Activated CD8-positive, alpha-beta memory T cell treated with anti-CD3 and anti-CD28 coated beads for 1 hour (primary cell): ENCODE data around the gene MCRS1.
"Not testable (repeated sequence)": the region's sequence is repeated elsewhere in the genome, so short reads cannot be mapped to it uniquely, and the experiment has no call there.

Source experiments
- DNase-seq, 2 donors: peaks; one replicate each; pipeline ENCODE4 v3.0.0-alpha.2; 2020; ENCODE audit warnings: low read depth in 1 of 2; ENCODE audit errors: extremely low read depth in 1 of 2

MCRS1 gene, protein sequence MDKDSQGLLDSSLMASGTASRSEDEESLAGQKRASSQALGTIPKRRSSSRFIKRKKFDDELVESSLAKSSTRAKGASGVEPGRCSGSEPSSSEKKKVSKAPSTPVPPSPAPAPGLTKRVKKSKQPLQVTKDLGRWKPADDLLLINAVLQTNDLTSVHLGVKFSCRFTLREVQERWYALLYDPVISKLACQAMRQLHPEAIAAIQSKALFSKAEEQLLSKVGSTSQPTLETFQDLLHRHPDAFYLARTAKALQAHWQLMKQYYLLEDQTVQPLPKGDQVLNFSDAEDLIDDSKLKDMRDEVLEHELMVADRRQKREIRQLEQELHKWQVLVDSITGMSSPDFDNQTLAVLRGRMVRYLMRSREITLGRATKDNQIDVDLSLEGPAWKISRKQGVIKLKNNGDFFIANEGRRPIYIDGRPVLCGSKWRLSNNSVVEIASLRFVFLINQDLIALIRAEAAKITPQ

DNA sequence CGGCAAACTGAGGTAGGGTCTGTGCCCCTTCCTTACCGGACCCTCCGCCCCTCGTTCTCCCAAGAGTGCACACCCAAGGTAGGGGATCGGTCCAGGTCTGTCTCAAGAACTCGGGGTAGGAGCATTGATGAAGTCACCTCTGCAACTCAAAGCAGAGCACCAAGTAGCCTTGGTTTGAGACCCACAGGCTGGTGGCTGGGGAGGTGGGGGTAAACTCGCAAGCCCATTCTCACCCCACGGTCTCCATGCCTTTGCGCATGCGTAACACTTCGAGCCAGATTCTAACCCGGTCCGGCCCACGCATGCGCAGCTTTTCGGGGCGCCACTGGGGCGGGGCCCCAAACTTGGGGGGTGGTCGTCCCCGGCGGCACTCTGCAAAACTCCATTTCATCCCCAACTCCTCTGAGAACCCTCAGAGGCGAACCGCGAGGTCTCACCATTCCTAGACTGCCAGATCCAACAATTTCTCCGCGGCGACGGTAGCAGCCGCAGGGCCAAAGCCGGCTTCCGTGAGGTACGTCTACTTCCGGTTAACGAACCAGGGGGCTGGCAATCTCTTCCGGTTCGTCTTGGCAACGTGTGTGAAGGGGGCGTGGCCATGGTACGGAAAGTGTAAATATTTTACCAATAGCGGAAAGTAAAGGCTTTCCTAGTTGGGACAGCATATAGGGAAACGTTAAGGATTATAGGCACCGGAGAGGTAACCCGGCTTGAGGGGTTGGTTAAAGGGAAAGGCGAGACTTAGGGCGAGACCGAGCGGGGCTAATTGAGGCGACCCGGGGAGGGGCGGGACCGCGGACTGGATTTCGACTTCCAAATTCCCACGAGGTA, at the start of gene MCRS1:
TSS of gene MCRS1 (minus strand) at position 532 of the 831 bp plus-strand sequence. CDS start 1,411 bp downstream, outside the sequence.
- peak; percentile 75 to 82 for DNase-seq

DNA sequence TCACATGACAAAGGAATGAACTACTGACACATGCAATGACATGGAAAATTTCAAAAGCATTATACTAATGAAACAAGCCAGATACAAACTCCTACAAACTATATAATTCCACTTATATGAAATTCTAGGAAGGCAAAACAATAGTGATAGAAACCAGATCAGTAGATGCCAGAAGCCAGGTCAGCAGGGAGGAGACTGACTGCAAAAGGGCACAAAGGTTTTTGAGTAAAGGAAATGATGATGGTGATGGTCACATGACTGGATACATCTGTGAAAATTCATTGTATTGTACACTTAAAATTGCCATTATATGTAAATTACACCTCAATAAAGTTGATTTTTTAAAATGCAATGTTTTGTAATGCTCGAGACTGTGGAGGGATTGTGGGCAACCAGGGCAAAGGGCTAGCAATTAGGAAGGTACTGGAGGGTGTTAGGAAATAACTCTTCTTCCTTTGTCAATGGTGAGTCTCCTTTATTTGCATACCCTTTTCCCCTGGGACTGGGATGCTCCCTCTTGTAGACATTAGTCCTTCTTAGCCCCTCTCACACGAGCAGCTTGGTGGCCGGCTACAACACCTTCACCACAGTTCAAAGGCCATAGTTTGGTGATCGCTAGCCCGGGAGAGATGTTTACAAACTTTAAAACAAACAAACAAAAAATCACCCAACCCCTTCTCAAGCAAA, 48.7 kb upstream of the MCRS1 start:
- DNase-seq: no peak

DNA sequence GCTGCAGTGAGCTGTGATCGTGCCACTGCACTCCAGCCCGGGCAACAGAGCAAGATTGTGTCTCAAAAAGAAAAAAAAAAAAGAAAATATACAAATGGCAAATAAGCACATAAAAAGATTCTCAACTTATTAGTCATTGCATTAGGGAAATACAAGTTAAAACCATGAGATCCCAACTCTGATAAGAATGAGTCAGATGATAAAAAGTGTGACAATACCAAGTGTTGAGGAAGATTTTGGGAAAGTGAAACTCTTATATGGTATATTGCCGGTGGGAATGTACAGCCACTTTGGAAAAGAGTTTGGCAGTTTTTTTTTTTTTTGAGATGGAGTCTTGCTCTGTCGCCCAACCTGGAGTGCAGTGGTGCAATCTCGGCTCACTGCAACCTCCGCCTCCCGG, 47.8 kb upstream of the MCRS1 start:
- DNase-seq: no peak

DNA sequence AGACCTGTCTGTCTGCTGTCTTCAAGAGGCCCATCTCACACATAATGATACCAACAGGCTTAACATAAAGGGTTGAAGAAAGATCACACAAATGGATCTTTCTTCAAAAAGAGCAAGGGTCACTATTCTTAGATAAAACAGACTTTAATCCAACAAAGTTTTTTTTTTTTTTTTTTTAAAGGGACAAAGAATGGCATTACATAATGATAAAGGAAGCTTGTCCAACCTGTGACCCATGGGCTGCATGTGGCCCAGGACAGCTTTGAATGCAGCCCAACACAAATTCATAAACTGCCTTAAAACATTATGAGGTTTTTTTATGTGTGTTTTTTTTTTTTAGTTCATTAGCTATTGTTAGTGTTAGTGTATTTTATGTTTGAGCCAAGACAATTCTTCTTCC, 44.3 kb upstream of the MCRS1 start:
- no peak for DNase-seq

DNA sequence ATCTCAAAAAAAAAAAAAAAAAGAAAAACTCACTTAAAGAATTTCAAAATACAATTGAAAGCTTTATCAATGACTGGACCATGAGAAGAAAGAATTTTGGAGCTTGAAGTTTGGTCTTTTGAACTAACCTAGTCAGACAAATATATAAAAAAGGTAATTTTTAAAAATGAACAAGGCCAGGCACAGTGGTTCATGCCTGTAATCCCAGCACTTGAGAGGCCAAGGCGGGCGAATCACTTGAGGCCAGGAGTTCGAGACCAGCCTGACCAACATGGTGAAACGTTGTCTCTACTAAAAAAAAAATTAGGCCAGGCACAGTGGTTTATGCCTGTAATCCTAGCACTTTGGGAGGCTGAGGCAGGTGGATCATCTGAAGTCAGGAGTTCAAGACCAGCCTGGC, 42.8 kb upstream of the MCRS1 start:
- DNase-seq: not testable (repeated sequence)

DNA sequence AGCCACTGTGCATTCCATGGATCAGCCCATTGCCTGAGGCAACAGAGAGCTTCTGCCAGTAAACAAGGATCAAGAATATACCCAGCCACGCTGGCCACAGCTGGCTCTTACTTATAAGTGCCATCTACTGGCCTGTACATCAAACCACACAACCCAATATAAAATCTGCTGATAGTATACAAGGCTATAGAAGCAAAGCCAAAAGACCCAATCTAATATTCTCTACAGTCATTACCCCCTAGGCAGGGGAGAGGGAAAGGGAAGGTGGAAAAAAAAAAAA, 41.9 kb upstream of the MCRS1 start:
- no peak for DNase-seq

DNA sequence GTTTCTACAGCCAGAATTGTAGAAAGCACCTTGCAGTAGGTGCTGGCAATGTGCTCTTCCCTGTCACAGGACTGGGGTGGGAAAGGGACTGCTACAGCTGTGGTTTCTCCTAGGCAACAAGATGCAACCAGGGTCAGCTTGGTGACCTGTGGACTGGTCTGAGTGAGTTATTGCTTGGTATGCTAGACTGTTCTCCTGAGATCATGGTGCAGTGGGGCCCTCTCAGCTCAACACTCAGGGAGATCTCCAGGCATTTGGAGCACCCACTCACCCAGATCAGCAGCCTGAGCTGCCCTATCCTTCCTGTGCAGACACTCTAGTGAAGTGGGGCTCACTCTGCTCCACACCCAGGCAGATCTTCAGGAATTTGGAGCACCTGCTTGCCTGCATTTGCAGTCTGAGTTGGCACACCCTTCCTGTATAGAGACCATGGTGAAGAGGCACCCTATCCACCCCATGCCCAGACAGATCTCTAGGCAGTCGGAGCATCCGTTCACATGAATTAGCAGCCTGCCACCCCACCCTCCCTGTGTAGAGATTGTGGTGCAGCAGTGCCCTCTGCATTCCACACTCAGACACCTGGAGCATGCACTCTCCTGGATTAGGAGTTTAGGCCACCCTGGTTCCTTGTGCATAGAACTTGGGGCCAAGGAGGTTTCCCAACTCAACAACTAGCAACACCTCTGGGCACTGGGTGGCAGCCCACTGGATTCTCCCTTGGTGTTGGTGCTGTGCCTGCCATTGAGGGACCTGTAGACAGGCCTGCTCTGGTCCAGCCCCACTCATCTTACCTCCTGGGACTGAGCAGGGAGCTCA, 41.3 kb upstream of the MCRS1 start:
- DNase-seq: no peak

DNA sequence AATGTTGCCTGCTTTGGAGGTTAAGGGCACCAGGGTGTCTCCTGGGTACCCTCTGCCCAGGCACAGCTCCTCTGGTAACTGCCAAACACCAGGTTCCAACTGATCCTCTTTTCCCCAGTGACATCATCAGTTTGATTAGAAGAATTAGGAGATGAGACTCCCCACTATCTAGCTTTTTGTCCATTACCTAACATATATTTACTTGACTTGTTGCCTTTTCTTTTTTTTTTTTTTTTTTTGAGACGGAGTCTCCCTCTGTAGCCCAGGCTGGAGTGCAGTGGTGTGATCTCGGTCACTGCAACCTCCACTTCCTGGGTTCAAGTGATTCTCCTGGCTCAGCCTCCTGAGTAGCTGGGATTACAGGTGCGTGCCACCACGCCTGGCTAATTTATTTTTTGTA, 37.6 kb upstream of the MCRS1 start, which contains the start of gene FAM186B:
TSS of gene FAM186B (minus strand) at position 101 of the 400 bp plus-strand sequence. CDS start 162 bp downstream, outside the sequence.
- not testable (repeated sequence) for DNase-seq

DNA sequence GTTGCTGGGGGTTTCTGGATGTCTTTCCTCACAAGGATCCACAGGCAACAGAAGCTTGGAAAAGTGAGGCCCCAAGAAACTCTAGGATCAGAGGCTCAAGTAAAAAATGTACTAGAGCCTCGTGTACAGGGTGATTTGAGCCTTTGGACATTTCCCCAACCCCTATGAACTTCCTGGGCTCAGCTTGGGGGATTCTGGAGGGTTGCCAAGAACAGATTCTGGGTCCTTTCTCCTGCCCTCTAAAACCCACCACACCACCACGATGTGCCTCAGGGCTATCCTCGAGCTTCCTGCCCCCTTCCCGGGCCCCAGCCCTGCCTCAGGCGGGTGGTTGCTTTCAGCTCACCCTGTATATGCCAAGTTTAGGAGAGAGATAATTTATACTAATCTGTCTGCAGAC, 36.9 kb upstream of the MCRS1 start:
- DNase-seq: no peak

DNA sequence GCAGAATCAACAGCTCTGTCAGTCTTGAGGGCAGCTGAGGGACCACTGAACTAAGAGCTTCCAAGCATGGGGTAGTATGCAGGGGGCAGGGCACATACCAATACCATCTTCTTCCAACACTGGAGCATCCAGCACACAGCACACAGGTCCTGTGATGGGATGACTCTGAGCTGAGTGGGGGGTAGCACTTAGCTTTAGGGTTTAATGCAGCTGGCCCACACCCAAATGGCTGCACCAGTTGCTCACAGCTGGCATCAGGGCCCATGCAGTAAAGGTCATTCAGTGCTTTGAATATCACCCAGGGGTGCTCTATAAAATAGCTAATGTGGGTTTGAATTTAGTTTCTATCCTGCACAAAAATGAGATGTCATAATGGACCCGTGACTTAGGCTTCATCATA, 35.8 kb upstream of the MCRS1 start:
- DNase-seq: no peak

DNA sequence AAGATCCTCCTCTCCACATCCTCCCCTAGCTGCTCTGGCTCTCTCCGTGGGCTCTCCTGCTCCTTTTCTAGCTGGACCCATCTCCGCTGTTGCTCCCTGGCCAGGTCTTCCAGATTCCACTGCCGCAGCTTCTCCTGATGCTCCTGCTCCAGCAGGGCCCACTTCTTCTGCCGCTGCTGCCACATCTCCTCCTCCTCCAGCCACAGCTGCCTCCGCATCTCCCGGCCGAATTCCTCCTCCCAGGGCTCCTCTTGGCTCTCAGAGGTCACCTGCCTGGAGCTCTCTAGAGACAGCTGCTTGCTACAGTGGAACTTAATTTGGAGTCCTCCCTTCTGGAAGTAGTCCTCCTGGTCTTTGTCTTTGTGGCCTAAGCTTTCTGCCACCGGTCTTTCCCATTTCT, 32.0 kb upstream of the MCRS1 start:
- no peak for DNase-seq

DNA sequence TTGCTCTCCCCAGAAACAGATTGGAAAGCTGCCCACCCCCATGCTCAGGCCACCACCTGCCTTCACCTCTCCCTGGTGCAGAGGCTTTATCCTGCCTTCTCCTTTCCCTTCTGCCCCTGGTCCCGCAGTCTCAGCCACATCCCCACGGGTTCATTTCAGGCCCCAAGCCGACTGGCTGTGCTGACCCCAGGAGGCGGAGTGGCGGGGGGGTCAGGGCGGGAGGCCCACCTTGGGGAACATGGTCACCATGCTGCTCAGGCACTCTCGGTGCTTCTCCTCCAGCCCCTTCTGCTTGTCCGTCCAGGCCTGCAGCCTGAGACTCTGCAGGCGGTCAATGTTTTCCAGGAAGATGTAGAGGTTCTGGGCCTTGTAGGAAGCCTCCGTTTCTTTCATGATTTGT, 30.6 kb upstream of the MCRS1 start:
- DNase-seq: no peak

DNA sequence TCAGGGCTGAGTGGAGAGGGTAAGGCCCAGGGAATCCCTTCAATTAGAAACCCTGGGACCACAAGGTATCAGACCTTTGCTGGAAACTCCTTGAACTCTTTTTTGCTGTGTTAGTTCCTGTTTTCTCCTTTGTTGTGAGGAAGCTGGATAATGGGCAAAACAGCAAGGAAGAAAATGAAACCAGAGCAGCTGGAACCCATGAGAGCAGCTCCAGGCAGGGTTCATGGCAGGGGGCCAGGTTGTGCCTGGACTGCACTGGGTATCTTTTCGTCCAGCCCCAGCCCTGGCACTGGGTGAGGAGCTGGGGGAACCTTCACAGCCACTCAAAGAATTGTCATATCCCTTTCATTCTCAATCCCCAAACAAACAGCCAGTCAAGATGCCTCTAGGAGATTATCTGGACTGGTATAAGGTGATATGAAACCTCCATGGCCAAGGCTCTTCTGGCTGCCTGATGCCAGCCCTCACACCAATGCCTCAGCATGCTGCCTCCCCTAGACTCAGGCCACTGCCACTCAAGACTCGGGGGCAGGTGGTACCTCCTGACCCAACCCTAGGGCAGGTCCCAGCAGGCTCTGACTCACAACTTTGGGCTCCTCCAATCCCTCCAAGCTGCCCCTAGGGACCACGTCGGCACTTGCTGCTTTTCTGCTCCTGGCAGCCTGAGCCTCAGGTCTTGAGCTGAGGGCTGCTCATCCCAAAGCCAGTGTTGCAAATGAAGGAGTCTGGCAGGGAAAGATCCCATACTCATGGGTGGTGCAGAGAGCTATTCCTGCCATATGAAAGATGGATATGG, 21.0 kb upstream of the MCRS1 start:
- DNase-seq: no peak

DNA sequence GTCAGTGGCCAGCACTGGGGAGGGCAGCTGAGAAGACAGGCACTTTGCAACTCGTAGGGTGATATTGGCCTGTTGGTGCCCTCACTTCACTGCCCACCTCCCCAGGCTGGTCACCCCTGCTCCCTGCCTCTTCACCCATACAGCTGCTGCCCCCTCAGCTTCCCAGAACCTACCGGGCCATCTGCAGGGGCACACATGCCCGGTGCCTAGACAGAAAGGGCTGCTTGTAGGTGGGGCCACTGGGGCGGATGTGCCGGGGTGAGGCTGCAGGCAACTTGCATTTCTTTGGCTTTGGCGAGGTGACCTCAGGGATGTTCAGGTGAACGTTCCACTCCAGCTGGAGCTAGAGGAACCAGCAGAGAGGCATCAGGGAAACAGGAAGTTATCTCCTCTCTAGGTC, 20.3 kb upstream of the MCRS1 start:
- DNase-seq: no peak

DNA sequence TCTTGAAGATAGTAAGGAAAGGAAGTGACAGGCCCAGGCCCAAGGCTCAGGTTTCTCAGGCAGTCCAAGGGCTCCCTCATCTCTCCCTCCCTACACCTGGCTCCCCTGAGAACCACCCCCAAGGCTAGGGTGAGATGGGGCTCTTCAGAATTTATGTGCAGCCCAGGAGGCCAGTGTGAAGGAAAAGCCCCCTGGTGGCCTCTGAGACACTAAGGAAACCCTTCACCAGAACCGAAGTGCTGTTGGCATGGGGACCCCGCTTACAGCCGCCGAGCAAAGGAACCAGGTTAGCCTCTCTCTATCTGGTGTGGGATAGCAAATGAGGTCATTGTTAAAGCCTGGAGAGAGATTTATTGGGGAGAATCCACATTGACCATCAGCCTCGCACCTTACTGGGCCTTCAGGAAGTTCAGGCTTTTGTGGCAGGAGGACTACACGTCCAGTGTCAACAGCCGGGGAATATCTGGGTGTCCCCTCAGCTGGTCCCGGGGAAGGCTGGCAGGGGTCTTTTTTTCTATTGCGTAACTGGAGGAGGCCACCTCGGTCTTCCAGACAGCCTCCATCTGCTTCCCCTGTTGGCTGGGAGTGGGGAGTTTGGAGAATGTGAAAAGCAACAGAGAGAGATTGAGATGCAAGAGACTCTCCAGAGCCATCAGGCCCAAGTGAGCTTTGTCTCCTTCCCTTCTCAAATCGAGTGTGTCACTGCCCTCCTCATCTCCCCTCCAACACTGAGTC, 19.4 kb upstream of the MCRS1 start:
- DNase-seq: no peak

DNA sequence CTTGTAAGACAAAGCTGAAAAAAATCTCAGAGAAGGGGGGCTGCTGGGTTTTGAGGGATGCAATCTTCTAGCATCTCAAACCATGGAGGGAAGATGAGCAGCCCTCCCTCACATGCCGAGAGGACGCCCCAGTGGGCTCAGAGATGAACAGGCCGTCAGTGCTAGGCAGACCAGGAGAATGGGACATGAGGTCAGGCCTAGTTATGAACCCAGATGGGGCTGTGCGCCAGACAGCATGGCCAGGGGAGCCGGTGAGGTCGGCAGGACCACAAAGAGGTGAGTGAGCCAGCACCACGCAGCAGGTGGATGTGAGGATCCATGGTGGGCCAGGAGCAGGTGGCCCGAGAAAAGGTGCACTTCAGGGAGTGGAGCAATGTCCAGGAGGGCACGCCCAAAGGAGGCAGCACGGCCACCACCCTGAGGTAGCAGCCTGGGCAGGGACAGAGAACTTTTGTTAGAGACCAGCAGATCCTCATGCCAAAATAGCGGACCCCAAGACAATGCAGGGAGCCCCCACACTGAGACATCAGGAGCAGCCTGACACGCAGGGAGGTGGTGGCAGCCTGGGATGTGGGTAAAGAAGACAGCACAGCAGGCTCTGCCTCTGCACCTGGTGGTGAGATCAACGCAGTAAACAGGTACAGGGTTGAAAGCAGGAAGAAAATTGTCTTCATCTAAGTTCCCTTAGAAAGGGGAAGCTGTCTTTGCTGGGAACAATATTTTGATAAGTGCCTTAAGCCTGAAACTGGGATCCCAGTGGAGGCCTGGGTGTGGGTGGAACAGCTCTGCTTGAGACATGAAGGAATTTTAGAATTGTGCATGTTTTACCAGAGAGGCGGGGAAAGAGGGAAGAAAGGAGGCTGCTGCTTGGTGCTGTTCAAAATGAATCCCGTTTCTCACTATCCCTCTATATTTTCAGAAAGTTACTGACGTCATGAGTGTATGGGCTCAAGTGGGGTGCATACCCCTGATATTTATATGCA, 17.8 kb upstream of the MCRS1 start:
- DNase-seq: no peak

DNA sequence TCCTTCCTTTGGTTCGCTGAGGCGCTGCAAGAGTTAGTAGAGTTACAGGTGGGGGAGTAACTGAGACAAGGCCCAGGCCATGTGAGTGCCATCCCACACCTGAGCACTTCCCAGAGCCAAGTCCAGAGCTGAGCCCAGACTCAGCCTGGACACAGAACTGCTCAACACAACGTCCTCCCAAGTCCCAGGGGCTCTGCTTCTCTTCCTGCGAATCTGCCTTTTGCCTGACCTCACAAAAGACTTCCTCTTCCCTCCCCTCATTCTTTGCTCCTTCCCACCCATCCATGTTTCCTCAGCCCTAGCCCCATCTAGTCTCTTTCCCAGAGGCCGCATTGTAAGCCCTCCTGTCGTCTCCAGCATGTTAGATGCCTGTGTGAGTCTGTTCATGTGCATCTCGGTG, 16.6 kb upstream of the MCRS1 start:
- DNase-seq: no peak
